PC-9 (cell line): Measurements from ENCODE around the gene EPHA4. TPM values are rescaled to one million over a fixed set of nuclear protein-coding genes. Genes with fewer than 3 reads are reported as not detected.

Source experiments
- BruUV-seq: library from RNA; stranded (reverse); fragments of 400-500 nt; replicated peaks from 2 replicates; lab custom pipeline; 2021; lab: Mats Ljungman, UMichigan
- CTCF ChIA-PET: fragments of 300-600 bp; sonication (Branson Sonifier 250); formaldehyde crosslinking; loops from one replicate; lab custom pipeline; 2022; ENCODE audit warnings: antibody characterized with exemption; lab: Charles Lee
- POLR2A ChIA-PET: fragments of 300-600 bp; sonication (Branson Sonifier 250); formaldehyde crosslinking; loops from one replicate; lab custom pipeline; 2022; ENCODE audit warnings: antibody characterized with exemption; ENCODE audit not compliant: unreplicated experiment; lab: Charles Lee
- DNase-seq, 2 experiments: peaks; one replicate each; pipeline versions ENCODE4 v3.0.0 to v3.0.0-alpha.2; 2015 to 2022; ENCODE audit warnings: mixed read lengths in 1 of 2
- H2AFZ ChIP-seq: fragments of 200-600 bp; sonication (generic); 2 replicates; pipeline ENCODE4 v1.8.1; 2017; ENCODE audit warnings: antibody characterized with exemption
- H3F3A ChIP-seq: fragments of 200-600 bp; sonication (generic); 2 replicates; pipeline ENCODE4 v1.8.1; 2017; ENCODE audit warnings: antibody characterized with exemption, mild to moderate bottlenecking, low read depth; ENCODE audit not compliant: insufficient read depth
- H3K27ac ChIP-seq: fragments of 200-600 bp; sonication (generic); 2 replicates; pipeline ENCODE4 v1.6.1; 2016; ENCODE audit warnings: mixed run types
- H3K27me3 ChIP-seq: fragments of 200-600 bp; sonication (generic); 2 replicates; pipeline ENCODE4 v1.6.1; 2016; ENCODE audit warnings: low read depth, mixed run types; ENCODE audit not compliant: insufficient read depth
- H3K36me3 ChIP-seq: fragments of 200-600 bp; sonication (generic); 2 replicates; pipeline ENCODE4 v1.6.1; 2016; ENCODE audit warnings: low read depth, mixed run types
- H3K4me1 ChIP-seq: fragments of 200-600 bp; sonication (generic); replicated peaks from 2 replicates; pipeline ENCODE4 v1.6.1; 2016; ENCODE audit warnings: mixed run types; ENCODE audit not compliant: insufficient read depth
- H3K4me2 ChIP-seq: fragments of 200-600 bp; sonication (generic); 2 replicates; pipeline ENCODE4 v1.6.1; 2017; ENCODE audit warnings: mixed run types
- H3K4me3 ChIP-seq: fragments of 200-600 bp; sonication (generic); 2 replicates; pipeline ENCODE4 v1.6.1; 2016; ENCODE audit warnings: mixed run types
- H3K79me2 ChIP-seq: fragments of 200-600 bp; sonication (generic); 2 replicates; pipeline ENCODE4 v1.6.1; 2017; ENCODE audit warnings: low read depth, mixed run types
- H3K9me2 ChIP-seq: fragments of 200-600 bp; sonication (generic); 2 replicates; pipeline ENCODE4 v1.8.1; 2017; ENCODE audit warnings: mild to moderate bottlenecking; ENCODE audit not compliant: insufficient read depth
- H3K9me3 ChIP-seq: fragments of 200-600 bp; sonication (generic); 2 replicates; pipeline ENCODE4 v1.8.1; 2016; ENCODE audit warnings: low read depth; ENCODE audit not compliant: insufficient read depth
- H4K20me1 ChIP-seq: fragments of 200-600 bp; sonication (generic); 2 replicates; pipeline ENCODE4 v1.8.1; 2017; ENCODE audit not compliant: insufficient read depth
- CTCF ChIP-seq: fragments of 200-600 bp; sonication (generic); conservative IDR thresholded peaks from 2 replicates; pipeline ENCODE4 v1.6.1; 2017; ENCODE audit warnings: mixed run types, antibody characterized with exemption, mild to moderate bottlenecking, moderate library complexity
- EZH2 ChIP-seq: fragments of 200-600 bp; sonication (generic); IDR thresholded peaks from 2 replicates; pipeline ENCODE4 v1.8.0; 2017; ENCODE audit warnings: antibody characterized with exemption, low read depth
- intact Hi-C: fragments of 100-400 bp; cut with micrococcal nuclease; formaldehyde crosslinking; loops from one replicate; pipeline ENCODE4 v1.10.0; 2022; ENCODE audit not compliant: unreplicated experiment
- total RNA-seq: library from RNA; stranded (reverse); gene quantifications from 2 replicates; pipeline ENCODE4 v1.2.3, GENCODE V29; 2021

EPHA4 gene
- total RNA-seq, 1 experiment from 2014 or later, result 10.6 TPM

DNA sequence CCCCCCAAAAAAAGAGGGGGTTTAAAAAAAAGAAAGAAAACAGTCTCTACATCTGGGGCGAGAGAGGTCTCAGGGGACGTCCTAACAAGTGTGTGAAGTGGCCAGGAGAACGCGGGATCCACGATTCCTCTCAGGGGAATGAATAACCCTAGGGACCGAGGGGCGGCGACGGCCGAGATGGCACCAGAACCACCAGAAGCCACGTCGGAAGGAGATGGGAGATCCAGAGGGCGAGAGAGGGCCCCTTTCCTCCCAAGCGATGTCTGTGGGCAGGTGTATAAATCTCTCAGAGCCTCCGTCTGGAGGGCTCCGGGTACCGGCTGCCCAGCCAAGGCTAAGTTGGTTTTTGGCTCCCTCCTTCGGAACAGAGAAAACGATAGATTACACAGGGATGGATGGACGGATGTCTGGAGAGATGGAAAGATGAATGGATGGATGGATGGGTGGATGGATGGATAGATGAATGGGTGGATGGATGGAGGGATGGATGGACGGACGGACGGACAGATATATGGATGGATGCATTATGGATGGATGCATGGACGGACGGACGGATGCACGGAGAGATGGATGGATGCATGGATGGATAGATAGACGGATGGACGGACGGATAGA is 1.7 kb downstream of the EPHA4 start:
- POLR2A ChIA-PET, result no interaction called here
- H3K4me1 ChIP-seq, result peaks cover 15% of the 10 kb centered on the region
- no peaks in the 10 kb centered on the region for H3K27me3 ChIP-seq
- no peak for DNase-seq
- no peaks in the 10 kb centered on the region for H3K9me2 ChIP-seq
- no peak for TF ChIP-seq EZH2
- TF ChIP-seq CTCF, result no peak
- H3F3A ChIP-seq, result peaks cover 14% of the 10 kb centered on the region; the same call in 1 of the 2 replicates
- H3K9me3 ChIP-seq, result no peaks in the 10 kb centered on the region
- peak overlapping the region; percentile 87; the same call in 1 of the 2 replicates for H3K4me3 ChIP-seq
- H4K20me1 ChIP-seq, result no peaks in the 10 kb centered on the region
- CTCF ChIA-PET, result no interaction called here
- intact Hi-C loops, result loop anchor here (5.0 to 10.0 kb wide), 5 partner anchors 198 to 1476 kb away; no protein-coding TSS in a partner anchor
- H3K79me2 ChIP-seq, result peaks cover 15% of the 10 kb centered on the region
- H2AFZ ChIP-seq, result no peak overlapping the region
- H3K4me2 ChIP-seq, result peak overlapping the region; percentile 90
- TSS peak; percentile 50 for BruUV-seq
- no peak overlapping the region for H3K27ac ChIP-seq
- 0 out of 2 replicates have a peak, but pooled peaks cover 11% of the 10 kb centered on the region for H3K36me3 ChIP-seq

DNA sequence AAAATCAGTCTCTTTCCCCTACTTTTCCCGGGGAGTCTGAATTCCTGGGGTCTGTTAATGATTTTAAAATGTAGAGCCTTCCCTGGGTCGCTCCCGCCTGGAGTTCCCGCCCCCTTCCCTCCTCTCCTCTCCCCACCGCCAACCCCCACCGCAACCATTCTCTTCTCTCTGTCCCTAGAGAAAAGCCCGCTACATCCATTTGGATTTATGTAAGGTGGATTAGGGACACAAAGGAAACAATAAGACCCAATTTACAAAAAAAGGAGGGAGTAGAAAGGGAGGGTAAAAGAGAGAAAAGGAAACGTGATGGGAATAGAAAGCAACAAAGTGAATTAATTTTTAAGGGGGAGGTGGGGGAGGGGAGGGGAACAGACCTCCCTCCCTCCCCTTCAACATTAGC is 2.2 kb downstream of the EPHA4 start:
- Histone ChIP-seq H3K27ac (no peak overlapping the region), H3K9me2 (no peaks in the 10 kb centered on the region), H4K20me1 (no peaks in the 10 kb centered on the region), H3K27me3 (no peaks in the 10 kb centered on the region), H3K4me1 (peaks cover 15% of the 10 kb centered on the region), H2AFZ (no peak overlapping the region), H3K4me2 (peak overlapping the region; percentile 90; the same call in 1 of the 2 replicates), H3K9me3 (no peaks in the 10 kb centered on the region), H3K36me3 (0 out of 2 replicates have a peak, but pooled peaks cover 11% of the 10 kb centered on the region), H3F3A (peaks cover 14% of the 10 kb centered on the region; the same call in 1 of the 2 replicates), H3K79me2 (peaks cover 15% of the 10 kb centered on the region), H3K4me3 (no peak overlapping the region)
- CTCF ChIA-PET, result no interaction called here
- TF ChIP-seq CTCF (no peak), EZH2 (no peak)
- intact Hi-C loops, result loop anchor here (5.0 to 10.0 kb wide), 5 partner anchors 198 to 1475 kb away; no protein-coding TSS in a partner anchor
- no TSS peak for BruUV-seq
- POLR2A ChIA-PET, result no interaction called here
- no peak for DNase-seq

DNA sequence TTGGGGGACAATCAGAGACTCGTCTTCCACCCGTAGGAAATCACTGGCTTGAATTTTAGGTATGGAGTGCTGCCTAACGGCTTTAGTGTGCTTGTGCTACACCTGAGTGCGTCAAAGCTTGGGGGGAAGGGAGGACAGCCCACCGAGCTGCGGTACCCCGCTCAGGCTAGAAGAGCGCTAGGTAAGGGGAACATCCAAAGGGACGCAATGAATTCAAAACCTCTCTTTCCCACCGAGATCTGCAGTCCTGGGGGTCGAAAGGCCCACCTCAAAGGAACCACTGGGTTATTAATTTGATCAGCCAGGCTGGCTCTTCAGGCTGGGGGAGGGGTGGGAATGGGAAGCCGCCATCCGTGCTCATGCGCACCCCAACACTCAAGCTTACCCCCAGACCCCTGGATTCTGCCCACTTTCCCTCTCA is 2.7 kb downstream of the EPHA4 start:
- intact Hi-C loops, result no loop called here
- Histone ChIP-seq H3K79me2 (peaks cover 15% of the 10 kb centered on the region), H3K4me3 (no peak overlapping the region), H3K4me1 (peaks cover 11% of the 10 kb centered on the region), H3K36me3 (0 out of 2 replicates have a peak, but pooled peaks cover 11% of the 10 kb centered on the region), H3K9me2 (no peaks in the 10 kb centered on the region), H3K27ac (no peak overlapping the region), H3K27me3 (no peaks in the 10 kb centered on the region), H3F3A (peaks cover 12% of the 10 kb centered on the region; the same call in 1 of the 2 replicates), H3K4me2 (no peak overlapping the region), H2AFZ (no peak overlapping the region), H4K20me1 (no peaks in the 10 kb centered on the region), H3K9me3 (no peaks in the 10 kb centered on the region)
- no TSS peak for BruUV-seq
- TF ChIP-seq CTCF (no peak), EZH2 (no peak)
- DNase-seq, result no peak
- ChIA-PET CTCF (no interaction called here), POLR2A (no interaction called here)
